HG03175 (cell line): Measurements from ENCODE around the gene PLA2G2A.

Experiments
- ATAC-seq: cut with Tn5 transposase; IDR thresholded peaks from one replicate; pipeline ENCODE4 v1.9.1; 2021; ENCODE audit warnings: mild to moderate bottlenecking, moderate library complexity; ENCODE audit not compliant: unreplicated experiment

PLA2G2A gene

DNA sequence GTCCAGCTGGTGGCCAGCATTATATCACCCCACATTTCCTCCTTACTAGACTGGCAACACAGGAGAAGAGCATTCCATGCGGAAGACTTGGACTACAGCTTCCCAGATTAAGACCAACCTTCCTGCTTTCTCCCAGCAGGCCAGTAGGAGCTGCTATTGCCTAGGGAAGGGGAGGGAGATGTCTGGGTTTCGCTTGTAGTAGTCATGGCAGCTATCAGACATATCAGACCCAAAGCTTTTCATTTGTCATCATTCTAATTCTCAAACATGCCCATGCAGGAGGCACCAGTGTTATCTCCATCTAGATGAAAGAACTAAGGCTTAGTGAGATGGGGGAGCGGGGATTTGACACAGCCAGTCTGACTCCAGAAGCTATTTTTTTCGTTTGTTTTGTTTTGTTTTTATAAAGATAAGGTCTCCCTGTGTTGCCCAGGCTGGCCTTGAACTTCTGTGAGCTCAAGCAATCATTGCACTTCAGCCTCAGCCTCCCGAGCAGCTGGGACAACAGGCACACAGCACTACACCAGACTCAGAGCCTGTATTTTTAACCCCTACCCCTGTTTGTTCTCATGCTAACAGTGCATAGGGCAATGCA lies 4.5 kb downstream of the PLA2G2A start:
- ATAC-seq: no peak

DNA sequence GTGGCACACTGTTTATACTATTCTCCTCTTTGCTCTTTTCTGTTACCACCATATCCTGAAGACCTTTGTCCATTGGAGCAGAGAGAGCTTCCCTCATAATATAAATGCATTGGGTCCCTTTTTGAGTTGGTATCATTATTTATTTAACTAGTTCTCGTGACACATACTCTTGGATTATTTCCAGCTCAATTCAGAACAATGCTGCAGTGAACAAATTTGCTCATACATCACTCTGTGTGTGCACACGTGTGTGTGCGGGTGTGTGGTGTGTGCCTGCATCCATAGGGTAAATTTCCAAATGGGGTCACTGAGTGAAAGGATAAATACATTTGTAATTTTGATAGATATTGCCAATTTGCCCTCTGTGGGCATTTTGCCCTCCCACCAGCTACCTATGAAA lies 5.8 kb downstream of the PLA2G2A start:
- no peak for ATAC-seq

DNA sequence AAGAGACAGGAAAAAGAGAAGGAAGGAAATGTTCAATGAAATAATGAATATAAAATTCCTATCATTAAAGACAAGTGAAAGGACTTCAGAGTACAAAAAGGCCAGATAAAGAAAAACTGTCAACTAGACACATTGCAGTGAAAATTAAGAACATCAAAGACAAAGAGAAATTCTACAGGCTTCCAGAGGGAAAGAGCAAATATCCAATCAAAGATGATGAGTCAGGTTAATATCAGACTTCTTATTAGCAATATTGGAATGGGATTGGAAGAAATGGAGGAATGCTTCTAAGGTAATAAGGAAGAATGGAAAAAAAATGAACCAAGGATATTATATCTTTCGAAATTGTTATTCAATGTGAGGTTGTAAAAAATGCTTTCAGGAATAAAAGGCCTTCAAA lies 7.8 kb downstream of the PLA2G2A start:
- no peak for ATAC-seq

DNA sequence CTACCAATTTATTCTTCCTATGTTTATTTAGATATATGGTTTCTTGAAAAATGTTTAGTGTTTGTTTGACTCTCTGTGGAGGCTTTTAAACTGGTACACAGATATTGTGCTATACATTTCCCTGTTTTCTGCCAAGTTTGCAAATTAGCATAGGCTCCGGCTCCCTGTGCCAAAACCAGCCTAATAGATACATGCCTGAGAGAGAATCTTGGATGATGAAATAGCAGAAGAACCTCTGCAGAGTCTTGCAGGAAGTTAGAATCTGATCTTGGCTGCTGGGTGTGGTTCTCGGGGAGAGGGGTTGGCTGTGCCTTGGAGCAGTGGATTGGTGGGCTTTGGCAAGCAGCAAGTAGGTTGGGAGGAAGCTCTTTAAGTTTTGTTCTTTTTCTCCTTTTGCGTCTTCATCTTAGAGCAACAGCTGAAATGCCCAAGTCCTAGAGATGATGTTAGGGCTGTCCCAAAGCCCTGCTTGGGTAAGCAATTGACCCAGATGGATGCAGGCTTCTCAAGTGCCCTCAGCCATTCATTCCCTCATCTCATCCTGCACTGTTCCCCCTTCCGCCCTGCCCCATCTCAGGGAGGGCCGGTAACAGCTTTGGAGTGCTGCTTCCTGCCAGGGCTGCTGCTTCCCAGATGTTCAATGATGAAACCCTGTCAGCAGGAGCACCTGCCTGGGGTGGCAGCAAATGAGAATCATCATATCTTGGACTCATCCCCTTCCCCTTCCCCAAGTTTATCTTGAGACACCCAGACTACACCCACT lies 9.3 kb downstream of the PLA2G2A start:
- ATAC-seq: no peak

DNA sequence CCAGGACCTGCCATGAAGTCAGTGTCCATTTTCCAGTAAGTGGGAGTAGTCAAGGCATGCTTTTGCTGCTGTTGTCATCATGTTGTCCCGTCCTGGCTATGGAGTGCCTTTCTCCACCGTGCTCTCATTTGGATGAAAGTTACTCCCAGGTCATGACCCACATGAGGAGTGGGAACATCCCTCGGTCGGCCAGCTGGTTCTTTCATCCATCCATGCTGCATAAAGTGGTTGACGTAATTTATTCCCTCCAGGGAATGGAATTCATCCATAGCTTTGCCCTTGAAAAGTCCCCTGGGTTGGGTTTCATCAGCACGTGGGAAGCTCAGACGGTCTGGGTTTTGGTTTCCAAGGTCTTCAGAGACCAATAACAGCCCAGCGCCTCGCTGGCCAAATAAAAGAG lies 11.6 kb downstream of the PLA2G2A start:
- no peak for ATAC-seq

DNA sequence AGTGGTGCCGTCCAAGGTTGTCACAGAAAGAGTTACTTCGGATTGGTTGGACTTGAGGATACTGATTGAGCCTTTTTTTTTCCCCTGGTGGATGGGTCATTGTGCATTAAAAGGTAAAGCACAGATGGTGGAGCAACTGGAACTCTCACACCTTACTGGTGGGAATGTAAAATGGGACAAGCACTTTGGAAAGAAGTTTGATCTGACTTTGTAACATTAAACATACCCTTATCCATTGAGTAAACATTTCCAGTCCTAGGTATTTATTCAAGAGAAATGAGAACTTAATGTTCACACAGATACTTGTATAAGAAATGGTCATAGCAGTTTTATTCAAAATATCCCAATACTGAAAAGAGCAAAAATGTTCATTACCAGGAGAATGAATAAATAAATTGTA lies 14.9 kb downstream of the PLA2G2A start:
- ATAC-seq: no peak

DNA sequence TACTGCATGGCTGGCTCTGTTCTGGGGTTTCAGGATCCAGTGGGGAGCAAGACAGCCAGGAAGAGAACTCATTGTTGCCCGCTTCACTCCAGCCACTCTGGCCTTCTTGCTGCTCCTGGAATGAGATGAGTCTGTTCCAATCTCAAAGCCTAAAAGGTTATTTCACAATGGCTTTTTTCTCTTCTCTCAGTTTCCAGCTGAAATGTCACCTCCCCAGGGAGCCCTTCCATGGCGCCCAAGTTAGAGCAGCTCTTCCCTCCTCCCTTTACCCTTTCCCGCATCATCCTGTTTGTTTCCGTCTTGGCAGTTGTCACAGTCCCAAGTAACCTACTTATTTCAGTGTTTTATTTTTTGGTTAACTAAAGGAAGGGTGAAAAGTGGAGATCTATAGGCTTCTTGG lies 15.8 kb downstream of the PLA2G2A start:
- no peak for ATAC-seq

DNA sequence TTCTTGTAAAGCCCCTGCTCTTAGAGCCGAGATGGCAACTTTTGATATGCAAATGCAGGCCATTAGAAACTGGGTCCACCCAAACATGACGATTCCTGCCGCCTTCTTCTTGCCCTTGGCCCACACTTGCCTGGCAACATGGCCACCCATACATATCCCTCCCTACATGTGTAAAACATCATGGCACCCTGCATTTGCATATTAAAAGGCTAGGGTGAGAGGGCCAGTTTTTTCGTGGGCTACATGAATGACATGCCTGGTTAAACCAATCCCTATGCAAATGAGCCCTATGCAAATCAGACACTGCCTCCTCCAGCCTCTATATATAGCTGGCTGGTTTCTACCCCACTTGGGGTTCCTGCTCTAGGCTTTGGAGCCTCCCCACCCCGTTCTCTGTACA lies 18.8 kb downstream of the PLA2G2A start:
- no peak for ATAC-seq

DNA sequence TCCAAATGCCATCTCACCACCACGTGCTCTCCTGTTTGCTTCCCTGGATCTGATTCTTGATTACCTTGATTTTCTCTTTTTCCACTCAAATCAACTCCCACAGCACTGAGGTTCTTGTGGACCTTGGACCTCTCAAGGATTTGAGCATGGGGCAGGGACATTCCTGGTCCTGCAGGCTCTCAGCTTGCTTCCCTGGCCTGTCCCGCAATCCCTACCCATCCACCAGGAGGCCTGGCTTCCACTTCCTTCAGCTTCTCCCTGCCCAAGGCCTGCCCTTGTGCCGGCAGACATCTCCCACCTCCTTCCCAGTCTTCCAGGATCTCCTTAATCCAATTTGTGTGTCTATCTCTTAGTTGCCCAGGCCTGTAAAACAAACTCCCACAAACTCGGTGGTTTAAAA lies 21.6 kb downstream of the PLA2G2A start:
- no peak for ATAC-seq

DNA sequence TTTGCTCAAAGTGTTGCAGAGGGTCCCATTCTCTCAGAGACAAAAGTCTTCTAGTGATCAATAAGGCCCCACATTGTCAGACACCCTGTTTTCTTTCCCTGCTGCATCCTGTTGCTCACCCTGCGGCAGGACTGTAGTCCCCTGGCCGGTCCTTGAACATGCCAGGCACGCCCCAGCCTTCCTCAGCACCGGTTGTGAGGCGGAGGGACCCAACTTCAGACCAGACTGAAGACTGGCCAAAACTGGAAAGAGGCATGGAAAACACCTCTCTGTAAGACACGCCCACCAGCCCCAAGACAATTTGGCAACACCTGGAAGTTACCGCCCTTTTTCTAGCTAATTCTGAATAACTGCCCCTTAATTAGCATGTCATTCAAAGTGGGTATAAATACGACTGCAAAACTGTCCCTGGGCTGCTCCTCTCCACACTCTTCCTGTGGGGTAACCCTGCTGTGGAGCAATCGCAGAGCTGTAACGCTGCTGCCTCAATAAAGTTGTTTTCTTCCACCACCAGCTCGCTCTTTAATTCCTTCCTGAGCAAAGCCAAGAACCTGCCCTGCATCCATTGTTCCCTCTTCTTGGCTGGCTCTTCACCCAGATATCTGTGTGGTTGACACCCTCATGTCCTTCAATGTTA lies 23.8 kb downstream of the PLA2G2A start:
- no peak for ATAC-seq

DNA sequence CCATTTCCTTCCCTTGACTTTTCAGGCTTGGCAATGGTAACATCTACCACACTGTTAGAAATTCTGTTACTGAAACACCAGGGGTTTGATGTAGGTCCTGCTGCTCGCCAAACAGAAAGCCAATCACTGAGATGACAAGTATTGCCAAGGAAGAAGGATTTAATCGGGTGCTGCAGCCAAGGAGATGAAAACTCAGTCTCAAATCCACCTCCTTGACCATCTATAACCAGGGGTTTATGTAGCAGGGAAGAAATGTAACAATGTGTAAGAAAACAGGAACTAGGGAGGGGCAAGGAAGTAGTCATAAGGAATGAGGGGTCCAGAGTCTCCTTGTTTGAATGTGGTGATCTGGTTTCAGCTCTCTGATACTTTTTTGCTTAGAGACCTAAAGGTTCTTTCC lies 25.4 kb downstream of the PLA2G2A start:
- no peak for ATAC-seq

DNA sequence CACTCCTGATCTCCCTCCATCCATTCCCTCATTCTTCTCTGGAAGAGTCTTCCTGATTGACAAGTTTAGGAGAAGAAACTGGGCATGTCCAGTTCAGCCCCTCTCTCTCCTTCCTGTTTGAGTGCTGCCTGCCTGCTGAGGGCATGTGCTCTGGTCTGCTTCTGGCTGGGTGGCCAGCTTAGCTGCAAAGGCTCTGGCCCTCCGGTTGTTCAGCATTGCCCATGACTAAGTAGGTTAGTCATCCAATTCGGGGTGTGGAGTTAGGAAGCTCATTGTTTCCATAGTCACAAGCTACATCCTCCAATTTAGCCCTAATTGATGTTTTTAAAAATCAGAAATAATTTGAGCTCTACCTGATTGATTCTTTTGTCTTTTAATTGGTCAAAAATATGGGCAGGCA lies 30.4 kb downstream of the PLA2G2A start:
- no peak for ATAC-seq

DNA sequence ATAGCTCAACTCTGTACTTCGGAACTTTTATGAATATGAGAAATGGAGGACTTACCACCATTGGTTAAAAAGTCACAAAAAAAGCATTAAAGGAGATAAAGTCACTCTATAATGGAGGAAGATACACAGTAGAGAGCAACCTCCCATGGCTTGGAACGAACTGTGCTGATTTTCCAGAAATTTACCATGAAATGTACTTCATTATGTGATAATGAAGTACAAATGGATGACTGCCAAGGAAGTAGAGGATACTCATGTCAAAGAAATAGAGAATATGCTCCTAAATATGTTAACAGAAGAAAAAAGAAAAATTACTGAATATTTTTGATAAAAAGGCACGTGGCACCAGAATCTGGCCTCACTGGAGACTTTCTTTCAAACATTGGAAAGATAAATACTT lies 32.4 kb downstream of the PLA2G2A start:
- no peak for ATAC-seq

DNA sequence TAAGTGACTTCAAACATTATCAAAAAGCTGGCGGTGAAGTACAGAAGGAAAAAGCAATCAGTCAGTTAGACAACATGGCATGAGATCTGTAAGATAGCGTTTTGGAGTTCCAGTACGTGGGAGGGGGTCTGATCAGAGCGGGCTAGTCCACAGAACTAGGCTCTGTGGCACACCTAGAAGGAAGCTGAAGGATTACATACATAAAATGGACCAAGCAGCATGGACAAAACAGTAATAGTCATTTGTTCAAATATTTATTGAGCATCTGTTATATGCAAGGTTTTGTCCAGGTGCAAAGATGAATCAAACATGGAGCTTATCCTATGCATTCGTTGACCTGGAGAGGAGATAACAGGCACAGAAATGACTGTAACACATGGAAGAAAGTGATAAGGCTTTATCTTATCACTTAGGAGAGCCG lies 33.1 kb downstream of the PLA2G2A start:
- no peak for ATAC-seq

DNA sequence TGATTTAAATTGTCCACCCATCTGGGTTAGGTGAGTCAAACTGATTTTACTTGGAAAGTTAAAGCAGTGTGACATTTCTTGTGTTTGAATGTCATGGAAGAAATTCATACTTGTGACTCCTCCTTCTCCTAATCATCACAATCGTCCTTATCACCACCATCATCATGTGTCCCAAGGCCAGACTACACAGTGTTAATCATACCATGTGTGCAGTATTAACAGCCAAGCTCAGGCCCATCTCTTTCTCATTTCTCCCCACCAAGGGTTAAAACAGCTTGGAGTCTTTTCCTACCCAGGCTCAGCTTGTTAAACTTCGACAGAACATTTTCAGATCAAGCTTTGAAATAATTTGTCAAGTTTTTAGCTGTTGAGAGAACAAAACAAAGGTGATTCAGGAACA lies 33.5 kb downstream of the PLA2G2A start:
- no peak for ATAC-seq

DNA sequence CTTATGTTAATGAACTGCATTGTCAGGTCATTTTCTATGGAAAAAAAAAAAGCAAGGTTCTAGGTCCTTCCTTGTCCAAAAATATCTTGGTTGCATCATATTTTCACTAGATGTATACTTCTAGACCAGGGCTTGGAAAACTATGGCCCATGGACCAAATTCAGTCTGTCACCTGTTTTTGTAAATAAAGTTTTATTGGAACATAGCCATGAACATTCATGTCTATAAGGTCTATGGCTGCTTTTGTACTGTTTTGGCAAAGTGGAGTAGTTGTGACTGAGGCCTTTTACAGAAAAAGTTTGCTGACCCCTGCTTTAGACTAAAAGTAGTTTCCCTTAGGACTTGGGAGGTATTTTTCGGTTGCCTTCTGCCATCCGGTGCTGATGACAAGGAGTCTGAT lies 36.8 kb downstream of the PLA2G2A start:
- no peak for ATAC-seq

DNA sequence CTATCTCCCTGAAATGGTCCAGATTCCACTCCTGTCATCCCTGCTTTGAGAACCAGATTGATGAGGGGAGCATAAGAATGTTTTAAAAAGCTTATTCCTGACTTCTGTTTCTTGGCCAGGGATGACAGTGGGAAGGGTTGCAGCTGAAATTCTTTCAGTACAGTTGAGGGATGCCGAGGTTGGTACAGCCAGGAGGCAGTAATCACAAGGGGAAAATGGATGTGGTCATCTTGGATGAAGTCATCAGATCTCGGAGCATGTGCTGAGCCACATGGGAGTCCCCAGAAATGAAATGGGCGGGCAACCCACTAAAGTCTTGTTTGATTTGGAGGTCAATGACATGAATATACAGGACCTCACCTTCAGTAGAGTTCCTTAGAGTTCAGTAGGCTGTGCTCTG lies 37.3 kb downstream of the PLA2G2A start:
- ATAC-seq: no peak

DNA sequence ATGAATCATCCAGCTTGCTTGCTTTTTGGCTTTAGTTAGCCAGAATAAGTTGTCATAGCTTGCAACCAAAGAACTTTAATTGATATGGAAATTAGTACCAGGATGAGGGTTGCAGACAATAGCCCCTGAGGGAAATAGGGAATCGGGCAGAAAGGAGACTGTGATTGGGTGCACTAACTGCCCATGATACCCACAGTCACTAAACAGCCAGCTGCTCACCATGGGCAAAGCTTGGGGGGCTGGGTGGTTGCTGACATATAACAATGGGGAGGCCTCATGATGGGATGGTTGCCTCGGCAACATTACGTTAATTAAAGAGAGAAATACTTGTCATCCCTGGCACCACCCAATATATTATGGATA lies 38.2 kb downstream of the PLA2G2A start:
- no peak for ATAC-seq

DNA sequence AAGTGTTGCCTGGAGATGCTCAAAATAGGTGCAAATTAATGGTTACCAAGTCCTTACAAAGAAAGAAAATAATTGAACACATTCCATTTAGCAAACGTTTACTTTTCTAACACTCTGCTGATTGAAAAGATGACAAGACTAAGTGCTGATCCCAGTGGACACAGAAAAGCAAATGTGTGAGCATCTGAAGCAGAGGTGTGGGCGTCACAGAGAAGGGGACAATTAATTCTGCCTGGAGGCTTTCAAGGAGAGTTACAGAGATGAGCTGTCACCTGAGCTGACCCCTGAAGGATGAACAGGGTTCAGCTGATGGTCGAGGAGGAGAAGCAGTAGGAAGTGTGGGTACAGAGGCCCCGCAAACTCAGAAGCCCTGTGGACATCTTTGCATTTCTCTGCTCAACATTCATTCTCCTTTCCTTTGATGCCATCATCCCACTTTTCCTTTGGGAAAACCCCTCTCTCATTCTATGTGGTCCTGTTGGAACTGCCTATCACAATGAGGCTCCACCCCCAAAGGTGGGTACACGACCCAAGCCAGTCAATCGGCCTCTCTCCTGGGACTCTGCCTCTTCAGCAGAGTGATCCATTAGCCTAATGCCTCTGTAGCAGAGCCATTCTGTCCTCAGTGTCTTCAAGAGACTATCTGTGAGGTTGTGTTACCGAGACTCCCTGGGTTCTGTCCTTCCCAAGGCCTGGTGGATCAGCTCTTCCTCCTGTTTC lies 38.8 kb downstream of the PLA2G2A start:
- no peak for ATAC-seq

DNA sequence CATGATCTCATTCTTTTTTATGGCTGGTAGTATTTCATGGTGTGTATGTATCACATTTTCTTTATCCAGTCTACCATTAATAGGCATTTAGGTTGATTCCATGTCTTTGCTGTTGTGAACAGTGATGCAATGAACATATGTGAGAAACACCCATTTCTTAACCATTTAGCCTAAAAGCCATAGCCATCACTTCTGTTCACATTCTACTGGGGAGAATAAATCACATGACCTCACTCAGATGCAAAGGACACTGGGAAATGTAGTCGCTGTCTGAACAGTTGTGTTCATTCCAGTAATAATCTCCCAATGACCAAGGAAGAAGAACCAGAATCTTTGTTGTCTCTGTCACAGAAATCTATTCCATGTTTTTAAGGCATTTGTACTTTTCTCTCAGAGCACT lies 40.9 kb downstream of the PLA2G2A start:
- ATAC-seq: no peak

DNA sequence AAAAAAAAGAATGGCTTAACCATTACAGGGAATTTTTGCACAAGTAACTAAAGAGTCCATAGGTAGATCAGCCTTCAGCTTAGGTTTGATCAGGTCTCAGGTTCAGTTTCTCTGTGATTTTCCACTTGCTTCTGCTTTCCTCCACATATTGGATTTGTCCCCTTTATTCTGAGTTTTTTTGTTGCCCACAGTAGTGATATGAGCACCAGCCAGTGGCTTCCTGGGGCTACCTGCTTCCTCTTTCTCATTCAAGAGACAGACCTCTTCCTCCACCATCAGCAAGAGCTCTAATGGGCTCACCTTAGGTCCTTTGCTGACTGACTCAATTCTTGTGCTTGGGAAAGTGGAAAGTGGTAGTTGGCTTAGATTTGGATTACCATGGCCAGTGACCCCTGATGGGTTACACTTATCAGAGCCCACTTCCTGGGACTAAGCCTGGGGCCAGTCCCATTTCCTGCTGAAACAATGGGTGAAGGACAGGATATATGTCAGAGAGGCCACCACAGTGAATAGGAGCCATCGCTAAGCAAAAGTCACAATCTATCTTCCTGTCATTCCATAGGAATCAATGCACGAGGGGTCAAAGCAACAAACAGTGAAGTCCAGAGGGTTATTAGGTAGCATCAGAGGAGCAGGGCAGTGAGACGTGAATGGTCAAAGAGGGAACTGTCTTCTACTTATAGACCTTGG lies 43.2 kb downstream of the PLA2G2A start:
- ATAC-seq: no peak
